Activated naive CD8-positive, alpha-beta T cell treated with anti-CD3 and anti-CD28 coated beads, Interleukin-2, amount 10 ng/mL, durations not matched to agents 7 days and 5 days (primary cell): ENCODE measurements around the gene C2orf81. TPM values are rescaled to one million over a fixed set of nuclear protein-coding genes. Genes with fewer than 3 reads are reported as not detected.

Source experiments
- ATAC-seq: fragments of 150-1000 bp; cut with Tn5 transposase; one replicate; pipeline ENCODE4 v1.10.0; 2021; ENCODE audit warnings: low read depth, moderate library complexity
- POLR2A ChIA-PET: fragments of 350-600 bp; sonication (Branson Sonifier 250); formaldehyde crosslinking; loops from one replicate; lab custom pipeline; 2021; ENCODE audit warnings: antibody characterized with exemption; lab: Charles Lee
- DNase-seq: peaks from one replicate; pipeline ENCODE4 v3.0.0; 2021
- H3K27ac Mint-ChIP-seq: one replicate; pipeline ENCODE4 v1.8.0; 2022; ENCODE audit warnings: mild to moderate bottlenecking, mixed read lengths
- H3K27me3 Mint-ChIP-seq: one replicate; pipeline ENCODE4 v1.8.0; 2022; ENCODE audit warnings: mild to moderate bottlenecking, moderate library complexity, mixed read lengths
- H3K36me3 Mint-ChIP-seq: one replicate; pipeline ENCODE4 v1.8.0; 2021; ENCODE audit warnings: mild to moderate bottlenecking, mixed read lengths
- H3K4me1 Mint-ChIP-seq: one replicate; pipeline ENCODE4 v1.8.0; 2021; ENCODE audit warnings: mixed read lengths
- H3K4me3 Mint-ChIP-seq: one replicate; pipeline ENCODE4 v1.8.0; 2022; ENCODE audit warnings: mild to moderate bottlenecking, moderate library complexity, mixed read lengths
- H3K9me3 Mint-ChIP-seq: one replicate; pipeline ENCODE4 v1.8.0; 2021; ENCODE audit warnings: mixed read lengths
- total RNA-seq, 2 experiments: library from RNA; stranded (reverse); gene quantifications; one replicate each; pipeline ENCODE4 v1.2.3, GENCODE V29; 2021

Gene C2orf81
- total RNA-seq, 2 experiments from 2014 or later = 3.7 to 5.8 TPM

GRCh38 chr2:74439803-74440377, 18.5 kb upstream of the C2orf81 start:
- POLR2A ChIA-PET = interaction anchor here (0.8 to 1.6 kb wide), 4 partner anchors 12 to 19 kb away, joined by 3 to 5 read pairs (median 4); partner anchors contain the start of genes C2orf81 and WDR54
- ATAC-seq (no peak), DNase-seq (no peak)
- no peak overlapping the region for H3K27ac Mint-ChIP-seq
- no peaks in the 10 kb centered on the region for H3K9me3 Mint-ChIP-seq
- H3K27me3 Mint-ChIP-seq = peaks cover 51% of the 10 kb centered on the region
- peaks cover 1% of the 10 kb centered on the region for H3K36me3 Mint-ChIP-seq
- H3K4me1 Mint-ChIP-seq = peaks cover 7% of the 10 kb centered on the region
- H3K4me3 Mint-ChIP-seq = no peak overlapping the region

GRCh38 chr2:74439373-74439772, 18.0 kb upstream of the C2orf81 start:
- ATAC-seq (no peak), DNase-seq (no peak)
- POLR2A ChIA-PET = interaction anchor here (1.6 kb wide), 1 partner anchor 18 kb away, joined by 5 read pairs; the partner anchor contains the start of genes C2orf81 and WDR54
- Mint-ChIP-seq H3K9me3 (no peaks in the 10 kb centered on the region), H3K27ac (no peak overlapping the region), H3K27me3 (peaks cover 48% of the 10 kb centered on the region), H3K4me1 (peaks cover 7% of the 10 kb centered on the region), H3K36me3 (peaks cover 1% of the 10 kb centered on the region), H3K4me3 (no peak overlapping the region)

- Mint-ChIP-seq H3K4me3 (no peak overlapping the region), H3K36me3 (peaks cover 1% of the 10 kb centered on the region), H3K27ac (no peak overlapping the region), H3K27me3 (peaks cover 39% of the 10 kb centered on the region), H3K9me3 (no peaks in the 10 kb centered on the region), H3K4me1 (peaks cover 5% of the 10 kb centered on the region)
- POLR2A ChIA-PET = interaction anchor here (1.6 kb wide), 1 partner anchor 17 kb away, joined by 5 read pairs; the partner anchor contains the start of genes C2orf81 and WDR54
- DNase-seq (no peak), ATAC-seq (no peak)
These were observed 16.8 kb upstream of the C2orf81 start for GRCh38 chr2:74438248-74438647.

GRCh38 chr2:74436848-74437695, 15.7 kb upstream of the C2orf81 start:
- Mint-ChIP-seq H3K36me3 (no peaks in the 10 kb centered on the region), H3K9me3 (no peaks in the 10 kb centered on the region), H3K27me3 (peaks cover 29% of the 10 kb centered on the region), H3K27ac (no peak overlapping the region), H3K4me1 (peaks cover 4% of the 10 kb centered on the region), H3K4me3 (no peak overlapping the region)
- POLR2A ChIA-PET = no interaction called here
- no peak for ATAC-seq
- no peak for DNase-seq

GRCh38 chr2:74436111-74436805, 14.8 kb upstream of the C2orf81 start:
- POLR2A ChIA-PET = no interaction called here
- peaks cover 4% of the 10 kb centered on the region for H3K4me1 Mint-ChIP-seq
- H3K27ac Mint-ChIP-seq = no peak overlapping the region
- no peak for DNase-seq
- H3K36me3 Mint-ChIP-seq = no peaks in the 10 kb centered on the region
- no peak overlapping the region for H3K4me3 Mint-ChIP-seq
- ATAC-seq = no peak
- H3K9me3 Mint-ChIP-seq = no peaks in the 10 kb centered on the region
- H3K27me3 Mint-ChIP-seq = peaks cover 26% of the 10 kb centered on the region

- no peaks in the 10 kb centered on the region for H3K9me3 Mint-ChIP-seq
- DNase-seq = no peak
- H3K36me3 Mint-ChIP-seq = peaks cover 3% of the 10 kb centered on the region
- no peak overlapping the region for H3K4me3 Mint-ChIP-seq
- POLR2A ChIA-PET = interaction anchor here (0.8 to 1.2 kb wide), 2 partner anchors 10 to 14 kb away, joined by 3 read pairs; partner anchors contain the start of gene C2orf81
- H3K27me3 Mint-ChIP-seq = no peaks in the 10 kb centered on the region
- ATAC-seq = no peak
- H3K27ac Mint-ChIP-seq = no peak overlapping the region
- no peaks in the 10 kb centered on the region for H3K4me1 Mint-ChIP-seq
These were observed 9.1 kb upstream of the C2orf81 start for GRCh38 chr2:74430502-74430901.

- Mint-ChIP-seq H3K9me3 (no peaks in the 10 kb centered on the region), H3K4me1 (no peaks in the 10 kb centered on the region), H3K4me3 (no peak overlapping the region), H3K27ac (no peak overlapping the region), H3K27me3 (no peaks in the 10 kb centered on the region), H3K36me3 (peaks cover 8% of the 10 kb centered on the region)
- ATAC-seq (no peak), DNase-seq (no peak)
- POLR2A ChIA-PET = no interaction called here
These were observed 8.3 kb upstream of the C2orf81 start for GRCh38 chr2:74429487-74430451.

- Mint-ChIP-seq H3K27me3 (no peaks in the 10 kb centered on the region), H3K9me3 (no peaks in the 10 kb centered on the region), H3K36me3 (peaks cover 10% of the 10 kb centered on the region), H3K4me1 (peaks cover 2% of the 10 kb centered on the region), H3K27ac (no peak overlapping the region), H3K4me3 (no peak overlapping the region)
- DNase-seq = no peak
- POLR2A ChIA-PET = no interaction called here
- ATAC-seq = no peak
These were observed 7.3 kb upstream of the C2orf81 start for GRCh38 chr2:74428675-74429074.

GRCh38 chr2:74427551-74427950, 6.1 kb upstream of the C2orf81 start:
- Mint-ChIP-seq H3K9me3 (no peaks in the 10 kb centered on the region), H3K27ac (no peak overlapping the region), H3K36me3 (peaks cover 14% of the 10 kb centered on the region), H3K4me3 (no peak overlapping the region), H3K27me3 (no peaks in the 10 kb centered on the region), H3K4me1 (peaks cover 13% of the 10 kb centered on the region)
- DNase-seq (no peak), ATAC-seq (no peak)
- POLR2A ChIA-PET = interaction anchor here (0.5 kb wide), 1 partner anchor 439 kb away, joined by 5 read pairs; no protein-coding TSS in a partner anchor

GRCh38 chr2:74426181-74426758, 4.9 kb upstream of the C2orf81 start:
- ATAC-seq (no peak), DNase-seq (no peak)
- H3K4me1 Mint-ChIP-seq = peaks cover 13% of the 10 kb centered on the region
- H3K27me3 Mint-ChIP-seq = no peaks in the 10 kb centered on the region
- POLR2A ChIA-PET = no interaction called here
- no peak overlapping the region for H3K4me3 Mint-ChIP-seq
- H3K9me3 Mint-ChIP-seq = no peaks in the 10 kb centered on the region
- no peak overlapping the region for H3K27ac Mint-ChIP-seq
- H3K36me3 Mint-ChIP-seq = peaks cover 14% of the 10 kb centered on the region

- POLR2A ChIA-PET = interaction anchor here (0.5 to 1.7 kb wide), 2 partner anchors 29 to 88 kb away, joined by 3 to 5 read pairs; partner anchors contain the start of gene INO80B
- no peak overlapping the region for H3K4me3 Mint-ChIP-seq
- peaks cover 14% of the 10 kb centered on the region for H3K4me1 Mint-ChIP-seq
- no peak overlapping the region for H3K27ac Mint-ChIP-seq
- H3K36me3 Mint-ChIP-seq = peaks cover 14% of the 10 kb centered on the region
- no peak for DNase-seq
- H3K27me3 Mint-ChIP-seq = no peaks in the 10 kb centered on the region
- no peaks in the 10 kb centered on the region for H3K9me3 Mint-ChIP-seq
- ATAC-seq = no peak
These were observed 4.1 kb upstream of the C2orf81 start for GRCh38 chr2:74425523-74425922.

GRCh38 chr2:74424995-74425406, 3.6 kb upstream of the C2orf81 start:
- Mint-ChIP-seq H3K27me3 (no peaks in the 10 kb centered on the region), H3K4me3 (no peak overlapping the region), H3K27ac (no peak overlapping the region), H3K9me3 (no peaks in the 10 kb centered on the region), H3K36me3 (peaks cover 14% of the 10 kb centered on the region), H3K4me1 (peaks cover 19% of the 10 kb centered on the region)
- no peak for DNase-seq
- POLR2A ChIA-PET = interaction anchor here (0.5 to 1.7 kb wide), 2 partner anchors 30 to 88 kb away, joined by 3 to 5 read pairs; partner anchors contain the start of gene INO80B
- no peak for ATAC-seq
